Activated naive CD8-positive, alpha-beta T cell treated with anti-CD3 and anti-CD28 coated beads, Interleukin-2, amount 50 U/mL, for 16 hours (primary cell): ENCODE results near the gene MARVELD2.

Source experiments
- DNase-seq: peaks from one replicate; pipeline ENCODE4 v3.0.0-alpha.2; 2020; ENCODE audit warnings: low read depth, low spot score

Gene MARVELD2

GRCh38 chr5:69493396-69494133 lies 78.6 kb downstream of the MARVELD2 start:
- DNase-seq = no peak
